Fibroblast of skin of back (primary cell): ENCODE measurements around the gene SUGP2.

Source experiments
- DNase-seq: peaks from one replicate; pipeline ENCODE4 v3.0.0-alpha.2; 2013

Gene SUGP2

DNA sequence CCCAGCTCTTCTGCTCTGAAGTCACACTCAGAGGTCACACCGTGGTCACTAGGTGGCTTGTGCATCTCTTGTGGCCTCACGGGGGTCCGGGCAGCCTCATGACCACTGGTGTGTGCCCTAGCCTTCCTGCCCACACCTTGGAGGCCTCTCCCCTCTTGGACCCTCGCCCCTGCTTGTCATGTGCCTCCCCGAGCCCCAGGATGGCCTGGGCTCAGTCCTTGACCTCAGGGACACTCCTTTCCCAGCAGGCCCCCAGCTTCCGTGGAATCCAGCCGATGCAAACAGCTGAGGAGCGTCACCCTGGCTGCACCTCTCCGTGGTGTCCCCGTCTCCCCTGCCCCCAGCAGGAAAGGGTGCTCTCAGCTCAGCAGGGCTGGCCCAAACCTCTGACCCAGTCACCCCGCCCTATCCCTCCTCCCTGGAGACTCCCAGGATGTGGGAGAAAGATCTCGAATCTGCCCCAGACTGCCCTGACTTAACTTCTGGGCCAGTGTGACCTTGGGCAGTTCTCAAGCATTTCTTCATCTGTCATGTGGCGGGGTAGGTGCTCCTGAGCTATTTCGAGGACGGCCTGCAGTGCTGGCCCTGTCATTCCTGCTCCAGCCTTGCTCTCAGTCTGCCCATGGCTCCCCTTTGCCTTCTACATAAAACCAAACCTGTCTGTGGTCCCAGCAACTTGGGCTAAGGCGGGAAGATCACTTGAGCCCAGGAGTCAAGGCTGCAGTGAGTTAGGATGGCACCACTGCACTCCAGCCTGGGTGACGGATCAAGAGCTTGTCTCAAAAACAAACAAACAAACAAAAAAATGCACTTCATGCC is 25.9 kb upstream of the SUGP2 start:
- DNase-seq: no peak

DNA sequence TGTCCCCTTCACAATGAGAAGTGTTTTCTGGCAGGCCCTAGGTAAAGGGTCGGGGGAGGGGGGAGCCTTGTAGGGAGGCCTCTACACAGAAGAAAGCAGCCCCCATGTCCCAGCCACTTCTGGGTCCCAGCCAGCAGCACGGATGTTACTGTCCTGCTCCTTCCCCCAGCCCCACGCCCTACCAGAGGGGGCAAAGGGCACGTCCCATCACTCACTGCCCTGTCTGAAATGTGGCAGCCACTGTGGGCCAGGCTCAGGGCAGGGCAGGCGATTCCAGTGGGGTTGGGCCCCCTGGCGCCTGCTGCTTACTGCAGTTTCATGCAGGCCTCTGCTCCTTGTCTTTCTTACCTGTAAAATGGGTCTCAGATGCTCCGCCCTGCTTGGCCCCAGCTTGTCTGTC is 24.4 kb upstream of the SUGP2 start:
- no peak for DNase-seq

GRCh38 chr19:19057317-19057716 is 24.0 kb upstream of the SUGP2 start:
- DNase-seq: no peak

- DNase-seq: no peak
These were observed 23.4 kb upstream of the SUGP2 start for GRCh38 chr19:19056636-19057275.

DNA sequence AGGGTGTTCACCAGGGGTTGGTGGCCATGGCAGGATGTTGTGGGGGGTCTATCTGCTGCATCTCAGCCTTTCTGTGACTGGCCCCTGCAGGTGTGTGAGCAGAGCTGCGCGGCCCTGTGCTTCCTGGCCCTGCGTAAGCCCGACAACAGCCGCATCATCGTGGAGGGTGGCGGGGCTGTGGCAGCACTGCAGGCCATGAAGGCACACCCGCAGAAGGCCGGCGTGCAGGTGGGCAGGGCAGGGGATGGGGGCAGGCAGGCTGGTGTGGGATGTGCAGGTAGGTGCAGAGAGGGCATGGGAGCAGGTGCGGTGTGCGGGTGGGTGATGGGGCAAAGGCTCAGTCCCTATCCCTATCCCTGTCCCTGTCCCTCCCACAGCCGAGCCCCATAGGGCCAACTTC is 22.4 kb upstream of the SUGP2 start:
- no peak for DNase-seq

DNA sequence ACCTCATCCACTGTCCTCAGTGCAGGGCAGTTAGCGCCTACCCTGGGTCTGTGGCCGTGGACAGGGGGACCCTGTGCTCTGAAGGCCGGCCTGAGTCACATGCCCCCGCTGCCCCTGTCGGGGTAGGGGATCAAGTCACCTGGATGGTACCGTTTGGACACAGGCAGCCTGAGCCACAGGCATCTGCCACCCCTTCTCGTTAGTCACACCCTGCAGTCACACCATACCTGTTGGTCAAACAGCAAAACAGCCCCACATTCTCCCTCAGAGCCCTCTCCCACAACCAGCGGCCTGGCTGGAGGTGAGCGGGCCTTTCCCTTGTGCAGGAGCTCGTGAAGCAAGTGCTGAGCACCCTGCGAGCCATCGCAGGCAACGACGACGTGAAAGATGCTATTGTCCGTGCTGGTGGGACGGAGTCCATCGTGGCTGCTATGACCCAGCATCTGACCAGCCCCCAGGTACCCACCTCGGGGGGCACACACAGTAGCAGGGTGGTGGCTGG is 21.7 kb upstream of the SUGP2 start:
- no peak for DNase-seq

DNA sequence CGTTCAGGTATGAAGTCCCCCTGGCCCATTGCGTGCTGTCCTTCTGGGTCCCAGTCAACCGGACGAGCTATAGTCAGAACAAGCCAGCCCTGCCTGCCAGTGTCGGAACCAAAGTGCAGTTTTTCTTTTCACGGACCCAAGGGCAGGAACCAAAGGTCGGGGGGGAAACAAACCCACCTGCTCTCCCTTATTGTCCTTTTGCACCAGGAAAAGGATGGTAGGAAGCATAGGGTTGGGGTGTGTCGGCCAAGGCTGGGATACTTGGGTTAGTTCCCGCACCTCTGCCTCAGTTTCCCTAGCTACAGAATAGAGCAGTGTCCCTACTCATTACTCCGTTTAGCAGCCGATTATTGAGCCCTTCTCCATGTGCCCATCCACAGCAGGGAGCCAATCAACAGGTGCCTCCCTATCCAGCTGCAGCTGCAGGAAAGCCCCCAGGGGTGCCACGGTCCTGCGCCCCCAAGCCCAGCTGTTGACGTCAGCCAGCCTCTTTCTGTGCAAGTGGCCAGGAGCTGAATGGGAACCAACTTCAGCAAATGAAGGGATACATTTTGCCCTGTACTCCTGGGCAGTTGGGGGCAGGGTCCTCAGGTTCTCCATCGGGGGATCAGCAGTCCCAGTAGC is 21.1 kb upstream of the SUGP2 start:
- DNase-seq: no peak

- peak; percentile 42 for DNase-seq
These were observed 20.4 kb upstream of the SUGP2 start for GRCh38 chr19:19053508-19054314.

DNA sequence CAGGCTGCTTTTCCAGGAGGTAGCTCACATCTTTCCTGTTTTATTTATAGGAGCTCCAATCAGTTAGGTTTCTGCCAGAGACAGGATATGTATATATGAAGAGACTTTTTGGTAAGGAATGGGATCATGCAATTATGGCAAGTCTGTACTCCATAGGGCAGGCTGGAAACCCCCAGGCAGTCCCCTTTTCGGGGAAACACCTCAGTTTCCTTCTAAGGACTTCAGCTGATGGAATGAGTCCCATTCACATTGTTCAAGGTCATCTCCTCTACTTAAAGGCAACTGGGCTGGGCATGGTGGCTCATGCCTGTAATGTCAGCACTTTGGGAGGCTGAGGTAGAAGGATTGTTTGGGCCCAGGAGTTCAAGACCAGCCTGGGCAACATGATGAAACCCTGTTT is 19.6 kb upstream of the SUGP2 start:
- no peak for DNase-seq

DNA sequence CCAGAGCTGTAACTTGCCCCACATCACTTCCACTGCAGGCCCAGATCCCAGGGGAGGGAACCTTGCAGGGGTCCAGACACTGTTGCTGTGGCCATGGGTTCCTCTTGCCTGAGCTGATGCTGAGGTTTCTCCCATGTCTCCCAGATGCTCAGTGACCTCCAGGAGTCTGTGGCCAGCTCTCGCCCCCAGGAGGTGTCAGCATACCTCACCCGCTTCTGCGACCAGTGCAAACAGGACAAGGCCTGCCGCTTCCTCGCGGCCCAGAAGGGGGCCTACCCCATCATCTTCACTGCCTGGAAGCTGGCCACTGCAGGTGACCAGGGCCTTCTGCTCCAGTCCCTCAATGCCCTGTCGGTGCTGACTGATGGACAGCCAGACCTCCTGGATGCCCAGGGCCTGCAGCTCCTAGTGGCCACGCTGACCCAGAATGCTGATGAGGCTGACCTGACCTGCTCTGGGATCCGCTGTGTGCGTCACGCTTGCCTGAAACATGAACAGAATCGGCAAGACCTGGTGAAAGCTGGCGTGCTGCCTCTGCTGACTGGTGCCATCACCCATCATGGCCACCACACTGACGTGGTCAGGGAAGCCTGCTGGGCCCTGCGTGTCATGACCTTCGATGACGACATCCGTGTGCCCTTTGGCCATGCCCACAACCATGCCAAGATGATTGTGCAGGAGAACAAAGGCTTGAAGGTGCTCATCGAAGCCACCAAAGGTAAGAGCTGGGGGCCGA is 18.3 kb upstream of the SUGP2 start:
- DNase-seq: no peak

- no peak for DNase-seq
These were observed 17.4 kb upstream of the SUGP2 start for GRCh38 chr19:19050731-19051130.

DNA sequence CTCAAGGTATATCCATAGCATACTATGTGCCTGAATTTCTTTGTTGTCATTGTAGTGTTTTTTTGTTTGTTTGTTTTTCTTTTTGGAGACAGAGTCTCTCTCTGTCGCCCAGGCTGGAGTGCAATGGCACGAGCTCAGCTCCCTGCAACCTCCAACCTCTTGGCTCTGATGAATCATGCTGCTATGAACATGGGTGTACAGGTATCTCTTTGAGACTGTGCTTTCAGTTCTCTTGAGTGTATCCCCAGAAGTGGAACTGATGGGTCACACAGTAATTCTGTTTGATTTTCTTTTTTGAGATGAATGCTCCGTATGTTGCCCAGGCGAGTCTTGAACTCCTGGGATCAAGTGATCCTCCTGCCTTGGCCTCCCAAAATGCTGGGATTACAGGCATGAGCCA is 16.8 kb upstream of the SUGP2 start:
- no peak for DNase-seq

GRCh38 chr19:19049406-19049805 is 16.1 kb upstream of the SUGP2 start:
- no peak for DNase-seq

DNA sequence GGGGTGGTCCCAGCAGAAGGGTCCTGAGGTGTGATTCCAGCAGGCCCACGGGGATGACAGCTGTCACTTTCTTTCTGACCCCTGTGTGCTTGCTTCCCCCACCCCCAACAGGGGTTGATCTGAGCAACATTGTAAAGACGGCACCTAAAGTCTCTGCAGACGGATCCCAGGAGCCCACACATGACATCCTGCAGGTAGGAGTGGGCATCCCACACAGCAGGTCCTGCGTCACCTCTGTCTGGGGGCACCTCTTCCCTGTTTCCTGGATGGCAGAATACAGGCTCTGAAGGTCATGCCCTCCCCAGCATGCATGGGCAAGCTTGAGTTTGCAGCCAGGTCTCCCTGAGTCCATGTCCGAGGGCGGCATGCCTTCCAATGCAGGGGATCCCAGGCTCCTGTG is 10.6 kb upstream of the SUGP2 start:
- no peak for DNase-seq

DNA sequence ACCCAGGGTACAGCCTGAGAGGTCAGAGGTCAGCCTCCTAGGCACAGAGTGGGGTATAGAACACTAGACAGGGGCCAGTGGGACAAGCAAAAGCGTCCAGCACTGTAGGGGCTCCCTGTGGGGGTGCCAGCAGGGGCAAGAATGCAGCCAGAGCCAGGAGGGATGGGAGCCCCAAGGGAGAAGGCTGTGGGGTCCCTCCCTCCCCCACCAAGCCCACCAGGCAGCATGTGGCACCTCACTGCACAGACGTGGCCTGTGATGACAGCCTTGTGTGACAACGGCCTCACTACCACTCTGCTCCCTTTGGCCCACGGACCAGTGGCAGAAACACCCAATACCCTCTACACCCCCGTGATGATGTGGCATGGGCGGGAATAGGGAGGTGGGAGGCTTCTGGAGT is 10.2 kb upstream of the SUGP2 start:
- DNase-seq: no peak

GRCh38 chr19:19042732-19043280 is 9.5 kb upstream of the SUGP2 start:
- no peak for DNase-seq

- peak; percentile 56 for DNase-seq
These were observed 7.1 kb upstream of the SUGP2 start for GRCh38 chr19:19040417-19040816.

- no peak for DNase-seq
These were observed 6.6 kb upstream of the SUGP2 start for GRCh38 chr19:19039901-19040300.

DNA sequence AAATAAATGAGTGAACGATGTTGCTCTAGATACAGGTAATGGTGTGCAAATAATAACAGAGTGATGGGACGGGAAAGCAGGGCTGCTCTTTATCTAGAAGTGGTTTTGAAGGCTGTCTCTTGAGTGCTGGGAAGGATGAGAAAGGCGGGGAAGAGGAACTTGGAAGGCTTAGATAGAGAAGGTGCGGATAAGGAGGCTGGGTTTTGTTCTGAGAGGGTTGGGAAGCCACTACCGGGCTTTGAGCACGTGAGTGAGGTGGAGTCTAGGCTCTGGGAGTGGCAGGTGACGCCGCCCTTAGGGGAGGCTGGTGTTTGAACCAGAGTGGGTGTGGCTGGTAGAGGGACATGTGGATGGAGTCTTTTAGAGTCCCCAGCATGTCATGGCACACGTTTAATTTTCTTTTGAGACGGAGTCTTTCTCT is 897 bp upstream of the SUGP2 start:
- peak; percentile 72 for DNase-seq

GRCh38 chr19:19033176-19033425 is 216 bp downstream of the SUGP2 start:
- DNase-seq: no peak

DNA sequence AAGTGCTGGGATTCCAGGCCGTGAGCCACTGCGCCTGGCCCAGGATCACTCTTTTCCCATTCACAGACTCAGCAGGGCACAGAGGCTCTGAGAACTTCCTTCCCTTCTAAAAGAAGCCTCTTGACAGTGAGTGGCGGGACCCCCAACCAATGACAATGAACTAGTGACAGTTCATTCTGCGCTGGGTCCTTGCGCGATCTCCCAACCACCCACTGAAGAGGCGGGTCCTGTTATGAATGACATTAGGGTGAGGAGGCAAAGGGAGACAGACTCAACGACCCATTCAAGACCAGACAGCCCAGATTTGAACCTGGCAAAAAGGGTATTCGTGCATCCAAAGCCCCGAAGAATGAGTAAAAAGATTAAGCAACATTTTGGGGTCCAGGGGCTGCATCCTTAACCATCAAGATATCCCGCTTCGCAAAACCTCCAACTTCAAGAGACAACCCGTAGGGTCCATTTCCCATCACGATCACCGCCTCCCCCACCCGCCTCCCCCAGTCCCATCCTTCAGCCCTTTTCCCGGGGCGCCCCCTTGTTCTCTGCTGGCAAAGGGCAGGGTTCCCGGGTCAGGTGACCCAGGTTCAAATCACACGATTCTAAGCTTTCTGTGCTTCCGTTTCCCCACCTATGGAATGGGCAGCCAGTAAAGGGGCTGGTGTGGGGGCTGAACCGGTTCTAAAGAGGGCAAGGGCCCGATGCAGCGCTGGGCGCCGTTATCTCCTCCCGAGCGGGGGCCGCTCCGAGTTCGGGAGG is 719 bp downstream of the SUGP2 start:
- peak; percentile 99 for DNase-seq
